ENCODE results near the gene RBMS1. TPM values are rescaled to one million over a fixed set of nuclear protein-coding genes. Genes with fewer than 3 reads are reported as not detected.
A peak's percentile ranks its signal among the peaks of the same experiment; 100 is the strongest.

RBMS1 gene
- total and polyA plus RNA-seq, 7 donors = 8.4 to 43.2 (median 24.1) TPM

GRCh38 chr2:160335441-160335840 lies 158.2 kb downstream of the RBMS1 start:
- H3K9me3 ChIP-seq = no peaks in the 10 kb centered on the region
- peaks cover 61% of the 10 kb centered on the region for H3K4me1 ChIP-seq
- DNase-seq (no peak), ATAC-seq (no peak)
- intact Hi-C loops (cut with DNase I) = no loop called here
- WGBS, 3 donors = 53 to 60% (median 60%) methylated on average over 5 of the region's 5 CpGs
- H3K27ac ChIP-seq = no peak overlapping the region
- TF ChIP-seq, protein P1, sequence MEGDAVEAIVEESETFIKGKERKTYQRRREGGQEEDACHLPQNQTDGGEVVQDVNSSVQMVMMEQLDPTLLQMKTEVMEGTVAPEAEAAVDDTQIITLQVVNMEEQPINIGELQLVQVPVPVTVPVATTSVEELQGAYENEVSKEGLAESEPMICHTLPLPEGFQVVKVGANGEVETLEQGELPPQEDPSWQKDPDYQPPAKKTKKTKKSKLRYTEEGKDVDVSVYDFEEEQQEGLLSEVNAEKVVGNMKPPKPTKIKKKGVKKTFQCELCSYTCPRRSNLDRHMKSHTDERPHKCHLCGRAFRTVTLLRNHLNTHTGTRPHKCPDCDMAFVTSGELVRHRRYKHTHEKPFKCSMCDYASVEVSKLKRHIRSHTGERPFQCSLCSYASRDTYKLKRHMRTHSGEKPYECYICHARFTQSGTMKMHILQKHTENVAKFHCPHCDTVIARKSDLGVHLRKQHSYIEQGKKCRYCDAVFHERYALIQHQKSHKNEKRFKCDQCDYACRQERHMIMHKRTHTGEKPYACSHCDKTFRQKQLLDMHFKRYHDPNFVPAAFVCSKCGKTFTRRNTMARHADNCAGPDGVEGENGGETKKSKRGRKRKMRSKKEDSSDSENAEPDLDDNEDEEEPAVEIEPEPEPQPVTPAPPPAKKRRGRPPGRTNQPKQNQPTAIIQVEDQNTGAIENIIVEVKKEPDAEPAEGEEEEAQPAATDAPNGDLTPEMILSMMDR (IDR thresholded peaks at IDR 0.05) = no peak
- H3K4me3 ChIP-seq = no peak overlapping the region
- H3K36me3 ChIP-seq (ENCODE audit: insufficient read depth in 1 of 2, low read depth in 1 of 2) = no peaks in the 10 kb centered on the region
- no peaks in the 10 kb centered on the region for H3K27me3 ChIP-seq (ENCODE audit: insufficient read depth in 3 of 3, low read length in 2 of 3)

DNA sequence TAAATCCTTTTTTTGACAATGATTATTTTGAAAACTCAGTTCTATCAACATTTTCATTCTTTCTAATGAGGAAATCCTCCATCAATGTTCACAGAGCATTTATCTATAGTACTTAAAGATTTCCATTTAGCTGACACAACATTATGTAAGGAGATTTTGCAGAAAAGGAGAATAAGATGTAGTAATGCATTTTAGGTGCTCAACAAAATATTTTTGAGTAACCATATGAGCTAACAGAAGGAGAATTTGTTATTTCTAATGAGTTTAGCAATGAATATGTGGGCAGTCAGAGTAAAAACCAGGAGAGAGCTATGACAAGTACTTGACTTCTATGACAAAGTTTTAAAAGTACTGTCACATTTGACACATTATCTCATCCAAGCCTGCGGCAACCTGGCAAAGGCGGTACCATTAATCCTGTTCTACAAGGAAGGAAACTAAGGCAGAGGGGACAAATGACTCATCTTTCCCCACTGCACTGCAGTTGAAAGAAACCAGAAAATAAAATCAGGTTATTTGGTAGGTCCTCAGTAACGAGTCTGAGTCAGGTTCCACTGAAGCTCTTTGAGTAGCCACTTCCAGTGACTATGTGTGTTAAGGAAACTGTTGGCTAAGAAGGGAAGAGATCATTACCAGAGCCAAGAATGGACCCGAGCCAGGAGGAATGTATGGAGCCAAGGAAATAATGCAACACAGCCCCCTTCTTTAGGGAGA lies 159.4 kb downstream of the RBMS1 start:
- intact Hi-C loops (cut with DNase I) = no loop called here

DNA sequence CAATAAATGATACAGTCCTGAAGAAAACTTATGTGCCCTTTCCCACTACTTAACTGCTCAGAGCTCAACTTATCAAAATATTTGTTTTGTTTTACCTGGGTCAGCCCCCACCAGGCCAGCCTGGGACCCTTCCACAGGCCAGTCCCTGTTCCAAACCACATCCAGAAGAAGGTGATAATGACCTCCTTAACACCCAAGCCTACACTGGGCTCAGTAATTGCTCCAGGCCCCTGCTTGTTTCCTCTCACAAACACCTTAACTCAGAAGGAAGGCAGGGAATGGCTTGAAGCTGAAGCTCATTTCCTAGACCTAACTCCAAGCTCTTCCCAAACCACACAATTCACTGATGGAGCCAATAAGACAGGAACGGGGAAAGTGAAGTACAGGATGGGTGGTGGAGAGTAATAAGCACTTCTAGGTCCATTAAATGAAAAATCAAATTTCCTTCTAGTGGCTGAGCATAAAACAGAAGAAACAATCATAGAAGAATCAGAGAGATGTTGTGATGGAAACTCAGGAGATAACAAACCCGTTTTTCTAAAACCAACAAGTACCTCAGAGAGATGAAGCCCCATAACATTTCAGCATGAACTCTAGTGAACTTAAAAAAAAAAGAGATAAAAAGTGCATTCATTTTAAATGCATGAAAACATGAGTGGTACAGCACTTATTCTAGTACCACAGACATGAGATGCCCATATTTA lies 160.1 kb downstream of the RBMS1 start:
- Histone ChIP-seq H3K9me3 (no peaks in the 10 kb centered on the region), H3K27ac (no peak overlapping the region), H3K4me1 (peaks cover 72% of the 10 kb centered on the region), H3K27me3 (ENCODE audit: insufficient read depth in 3 of 3, low read length in 2 of 3) (no peaks in the 10 kb centered on the region), H3K4me3 (no peak overlapping the region), H3K36me3 (ENCODE audit: insufficient read depth in 1 of 2, low read depth in 1 of 2) (no peaks in the 10 kb centered on the region)
- WGBS, 3 donors = 68 to 74% (median 72%) methylated on average over 2 of the region's 2 CpGs
- DNase-seq (no peak), ATAC-seq (no peak)
- intact Hi-C loops (cut with DNase I) = no loop called here
- TF ChIP-seq, protein P1 (IDR thresholded peaks at IDR 0.05) = no peak

More for the DNA sequence above, 159.4 kb downstream of the RBMS1 start:
- Histone ChIP-seq H3K9me3 (no peaks in the 10 kb centered on the region), H3K27ac (peak overlapping the region; percentile 20), H3K4me1 (peaks cover 72% of the 10 kb centered on the region), H3K36me3 (ENCODE audit: insufficient read depth in 1 of 2, low read depth in 1 of 2) (no peaks in the 10 kb centered on the region), H3K27me3 (ENCODE audit: insufficient read depth in 3 of 3, low read length in 2 of 3) (no peaks in the 10 kb centered on the region), H3K4me3 (no peak overlapping the region)
- DNase-seq (no peak), ATAC-seq (peak in 3 of 4 donors; percentile 38 to 52 (median 50))
- WGBS, 3 donors = 20 to 41% (median 27%) methylated on average over 4 of the region's 4 CpGs
- TF ChIP-seq, protein P1 (IDR thresholded peaks at IDR 0.05) = no peak

DNA sequence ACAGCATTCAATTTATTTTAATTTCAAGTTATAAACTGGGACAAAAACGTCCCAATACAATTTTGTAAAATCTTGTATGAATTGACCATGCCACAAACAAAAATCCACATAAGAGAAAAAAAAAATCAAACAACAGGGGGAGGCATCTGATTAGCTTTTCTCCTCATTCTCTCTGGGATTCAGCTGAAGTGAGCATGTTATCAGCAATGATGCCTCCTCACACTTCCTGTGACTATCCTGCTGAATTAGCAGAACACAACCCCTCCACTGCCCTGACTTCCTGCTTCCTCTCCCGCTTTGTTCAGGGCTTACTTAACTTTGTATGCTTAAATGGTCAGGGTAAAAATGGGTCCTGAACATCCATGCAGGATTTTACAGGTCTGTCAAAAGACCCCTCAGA lies 161.3 kb downstream of the RBMS1 start:
- Histone ChIP-seq H3K9me3 (no peaks in the 10 kb centered on the region), H3K27ac (no peak overlapping the region), H3K4me3 (no peak overlapping the region), H3K27me3 (ENCODE audit: insufficient read depth in 3 of 3, low read length in 2 of 3) (no peaks in the 10 kb centered on the region), H3K36me3 (ENCODE audit: insufficient read depth in 1 of 2, low read depth in 1 of 2) (no peaks in the 10 kb centered on the region), H3K4me1 (peaks cover 76% of the 10 kb centered on the region)
- TF ChIP-seq, protein P1 (IDR thresholded peaks at IDR 0.05) = no peak
- intact Hi-C loops (cut with DNase I) = no loop called here
- DNase-seq (no peak), ATAC-seq (peak in 2 of 4 donors; percentile 40 to 50)
- 46 to 56% (median 50%) methylated on average over 2 of the region's 2 CpGs for WGBS, 3 donors
